ENCODE data around the gene MZF1.

The MZF1 gene

DNA sequence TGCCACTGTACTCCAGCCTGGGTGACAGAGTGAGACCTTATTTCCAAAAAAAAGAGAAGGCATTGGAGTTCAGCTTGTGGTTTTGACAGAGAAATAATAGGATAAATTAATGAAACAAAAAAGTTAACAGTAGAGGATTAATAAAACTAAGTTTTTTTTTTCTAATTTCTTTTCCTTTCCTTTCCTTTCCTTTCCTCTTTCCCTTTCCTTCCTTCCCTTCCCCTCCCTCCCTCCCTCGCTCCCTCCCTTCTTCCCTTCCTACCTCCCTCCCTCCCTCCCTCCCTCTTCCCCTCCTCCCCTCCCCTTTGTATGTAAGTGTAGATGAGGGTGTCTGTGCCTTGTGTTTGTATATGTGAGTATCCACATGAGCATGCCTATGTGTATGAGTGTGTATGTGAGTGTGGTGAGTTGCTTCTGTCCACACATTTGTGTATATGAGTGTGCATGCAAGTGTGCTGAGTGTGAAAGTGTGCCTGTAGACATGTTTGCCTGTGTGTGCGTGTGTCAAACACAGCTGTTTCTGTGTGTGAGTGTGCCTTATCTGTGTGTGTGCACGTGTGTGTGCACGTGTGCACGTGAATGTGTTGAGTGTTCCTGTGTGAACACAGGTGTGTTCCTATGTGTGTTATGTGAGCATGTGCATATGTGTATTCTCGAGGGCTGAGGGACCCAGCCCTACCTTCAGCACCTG is 12.5 kb upstream of the MZF1 start:
- Histone ChIP-seq H3K27ac (ENCODE audit: low read length) (no peak overlapping the region), H2AFZ (ENCODE audit: low read depth, low read length) (no peak overlapping the region)
- no peak for DNase-seq

DNA sequence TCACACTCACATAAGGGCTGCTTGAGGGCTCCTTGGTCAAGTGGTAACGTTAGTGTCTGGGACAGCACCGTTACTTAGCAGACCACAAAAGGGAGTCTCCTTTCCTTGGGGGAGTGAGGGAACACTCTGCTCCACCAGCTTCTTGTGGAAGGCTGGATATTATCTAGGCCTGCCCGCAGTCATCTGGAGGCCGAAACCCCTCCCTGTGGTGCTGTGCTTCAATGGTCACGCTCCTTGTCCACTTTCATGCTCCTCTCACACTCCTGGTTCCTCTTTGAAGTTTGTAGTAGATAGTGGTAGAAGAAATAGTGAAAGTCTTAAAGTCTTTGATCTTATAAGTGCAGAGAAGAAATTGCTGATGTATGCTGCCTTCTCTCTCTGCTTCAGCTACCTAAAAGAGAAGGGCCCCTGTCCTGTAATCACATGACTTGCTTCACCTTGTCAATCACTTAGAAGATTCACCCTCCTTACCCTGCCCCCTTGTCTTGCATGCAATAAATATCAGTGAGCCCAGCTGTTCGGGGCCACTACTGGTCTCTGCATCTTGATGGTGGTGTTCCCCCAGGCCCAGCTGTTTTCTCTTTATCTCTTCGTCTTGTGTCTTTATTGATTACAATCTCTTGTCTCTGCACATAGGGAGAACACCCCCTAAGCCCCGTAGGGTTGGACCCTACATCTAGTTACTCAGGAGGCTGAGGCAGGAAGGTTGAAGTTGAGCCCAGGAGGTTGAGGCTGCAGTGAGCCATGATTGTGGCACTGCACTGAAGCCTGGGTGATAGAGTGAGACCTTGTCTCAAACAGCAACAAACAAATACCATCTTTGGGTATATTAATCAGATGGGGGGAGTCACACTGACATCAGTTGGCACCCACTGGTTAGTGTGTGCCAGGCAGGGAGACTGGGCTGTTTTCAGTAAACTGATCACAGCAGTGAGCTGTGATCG is 11.6 kb upstream of the MZF1 start:
- Histone ChIP-seq H3K4me3 (ENCODE audit: low read depth in 1 of 2, low read length in 2 of 2) (no peak overlapping the region), H3K9ac (ENCODE audit: low read depth, low read length) (no peak overlapping the region), H2AFZ (ENCODE audit: low read depth, low read length) (no peak overlapping the region), H3K79me2 (ENCODE audit: insufficient read depth, low read length) (peaks cover 2% of the 10 kb centered on the region), H3K4me1 (ENCODE audit: insufficient read depth, low read length) (no peaks in the 10 kb centered on the region), H4K20me1 (ENCODE audit: insufficient read depth, low read length) (0 out of 2 replicates have a peak, but pooled peaks cover 3% of the 10 kb centered on the region), H3K36me3 (ENCODE audit: insufficient read depth, low read length) (peaks cover 32% of the 10 kb centered on the region), H3K27me3 (ENCODE audit: insufficient read depth, low read length, poor library complexity) (no peaks in the 10 kb centered on the region), H3K9me3 (ENCODE audit: insufficient read depth, low read length, severe bottlenecking) (no peaks in the 10 kb centered on the region), H3K27ac (ENCODE audit: low read length) (no peak overlapping the region), H3K4me2 (ENCODE audit: insufficient read depth, low read length) (no peak overlapping the region)
- ATAC-seq (ENCODE audit: insufficient read depth, low read depth) (no peak), DNase-seq (no peak)
- TF ChIP-seq EZH2 (IDR thresholded peaks at IDR 0.05; ENCODE audit: borderline replicate concordance, low read depth, low read length, severe bottlenecking) = no peak
- TF ChIP-seq, protein P1, sequence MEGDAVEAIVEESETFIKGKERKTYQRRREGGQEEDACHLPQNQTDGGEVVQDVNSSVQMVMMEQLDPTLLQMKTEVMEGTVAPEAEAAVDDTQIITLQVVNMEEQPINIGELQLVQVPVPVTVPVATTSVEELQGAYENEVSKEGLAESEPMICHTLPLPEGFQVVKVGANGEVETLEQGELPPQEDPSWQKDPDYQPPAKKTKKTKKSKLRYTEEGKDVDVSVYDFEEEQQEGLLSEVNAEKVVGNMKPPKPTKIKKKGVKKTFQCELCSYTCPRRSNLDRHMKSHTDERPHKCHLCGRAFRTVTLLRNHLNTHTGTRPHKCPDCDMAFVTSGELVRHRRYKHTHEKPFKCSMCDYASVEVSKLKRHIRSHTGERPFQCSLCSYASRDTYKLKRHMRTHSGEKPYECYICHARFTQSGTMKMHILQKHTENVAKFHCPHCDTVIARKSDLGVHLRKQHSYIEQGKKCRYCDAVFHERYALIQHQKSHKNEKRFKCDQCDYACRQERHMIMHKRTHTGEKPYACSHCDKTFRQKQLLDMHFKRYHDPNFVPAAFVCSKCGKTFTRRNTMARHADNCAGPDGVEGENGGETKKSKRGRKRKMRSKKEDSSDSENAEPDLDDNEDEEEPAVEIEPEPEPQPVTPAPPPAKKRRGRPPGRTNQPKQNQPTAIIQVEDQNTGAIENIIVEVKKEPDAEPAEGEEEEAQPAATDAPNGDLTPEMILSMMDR (IDR thresholded peaks at IDR 0.05; ENCODE audit: borderline replicate concordance, extremely low read depth, low read length, poor library complexity, severe bottlenecking) = no peak

More for the DNA sequence above, 12.5 kb upstream of the MZF1 start:
- no peak for ATAC-seq (ENCODE audit: insufficient read depth, low read depth)
- no peak overlapping the region for H3K4me2 ChIP-seq (ENCODE audit: insufficient read depth, low read length)
- H3K4me1 ChIP-seq (ENCODE audit: insufficient read depth, low read length) = no peaks in the 10 kb centered on the region
- no peak overlapping the region for H3K9ac ChIP-seq (ENCODE audit: low read depth, low read length)
- H3K36me3 ChIP-seq (ENCODE audit: insufficient read depth, low read length) = peaks cover 32% of the 10 kb centered on the region
- H3K9me3 ChIP-seq (ENCODE audit: insufficient read depth, low read length, severe bottlenecking) = no peaks in the 10 kb centered on the region
- H3K79me2 ChIP-seq (ENCODE audit: insufficient read depth, low read length) = no peaks in the 10 kb centered on the region; the same call in 1 of the 2 replicates
- TF ChIP-seq EZH2 (IDR thresholded peaks at IDR 0.05; ENCODE audit: borderline replicate concordance, low read depth, low read length, severe bottlenecking) = no peak
- TF ChIP-seq, protein P1 (IDR thresholded peaks at IDR 0.05; ENCODE audit: borderline replicate concordance, extremely low read depth, low read length, poor library complexity, severe bottlenecking) = no peak
- no peak overlapping the region for H3K4me3 ChIP-seq (ENCODE audit: low read depth in 1 of 2, low read length in 2 of 2)
- 0 out of 2 replicates have a peak, but pooled peaks cover 3% of the 10 kb centered on the region for H4K20me1 ChIP-seq (ENCODE audit: insufficient read depth, low read length)
- no peaks in the 10 kb centered on the region for H3K27me3 ChIP-seq (ENCODE audit: insufficient read depth, low read length, poor library complexity)

DNA sequence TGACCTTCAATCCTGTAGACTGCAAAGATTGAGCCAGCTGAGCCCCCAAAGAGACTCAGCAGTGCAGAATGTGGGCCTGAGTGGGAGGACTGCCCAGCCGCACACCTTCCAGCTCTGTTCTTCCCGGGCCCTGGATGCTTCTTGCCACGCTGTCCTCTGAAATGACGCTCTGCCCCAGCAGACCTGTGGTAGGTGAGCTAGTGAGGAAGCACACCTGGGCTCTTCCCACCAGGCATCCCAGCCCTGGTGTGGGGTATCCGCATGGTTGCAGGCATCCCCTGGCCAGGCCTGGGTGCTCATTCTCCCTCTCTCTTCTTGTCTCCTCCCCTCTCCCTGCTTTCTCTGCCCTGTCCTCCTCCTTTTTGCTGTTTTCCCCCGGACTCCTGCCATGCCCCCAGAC is 9.8 kb upstream of the MZF1 start:
- no peak overlapping the region for H3K9ac ChIP-seq (ENCODE audit: low read depth, low read length)
- no peak for ATAC-seq (ENCODE audit: insufficient read depth, low read depth)
- peaks cover 12% of the 10 kb centered on the region for H3K79me2 ChIP-seq (ENCODE audit: insufficient read depth, low read length)
- no peak overlapping the region for H3K27ac ChIP-seq (ENCODE audit: low read length)
- no peak for TF ChIP-seq EZH2 (IDR thresholded peaks at IDR 0.05; ENCODE audit: borderline replicate concordance, low read depth, low read length, severe bottlenecking)
- TF ChIP-seq, protein P1 (IDR thresholded peaks at IDR 0.05; ENCODE audit: borderline replicate concordance, extremely low read depth, low read length, poor library complexity, severe bottlenecking) = no peak
- peaks cover 3% of the 10 kb centered on the region; the same call in 1 of the 2 replicates for H3K4me1 ChIP-seq (ENCODE audit: insufficient read depth, low read length)
- peaks cover 35% of the 10 kb centered on the region for H3K36me3 ChIP-seq (ENCODE audit: insufficient read depth, low read length)
- no peak for DNase-seq
- 0 out of 2 replicates have a peak, but pooled peaks cover 9% of the 10 kb centered on the region for H4K20me1 ChIP-seq (ENCODE audit: insufficient read depth, low read length)
- H3K9me3 ChIP-seq (ENCODE audit: insufficient read depth, low read length, severe bottlenecking) = no peaks in the 10 kb centered on the region
- no peak overlapping the region for H3K4me2 ChIP-seq (ENCODE audit: insufficient read depth, low read length)
- no peaks in the 10 kb centered on the region for H3K27me3 ChIP-seq (ENCODE audit: insufficient read depth, low read length, poor library complexity)
- H3K4me3 ChIP-seq (ENCODE audit: low read depth in 1 of 2, low read length in 2 of 2) = no peak overlapping the region
- H2AFZ ChIP-seq (ENCODE audit: low read depth, low read length) = no peak overlapping the region
